Lower leg skin (tissue), 3 donors: ENCODE results near the gene CCSER1.

Experiments used
- POLR2A ChIP-seq, 2 donors: fragments of 450-650 bp; IDR thresholded peaks; one replicate each; pipeline ENCODE4 v1.6.1; 2016 to 2017; ENCODE audit warnings: antibody characterized with exemption in 2 of 2, mild to moderate bottlenecking in 1 of 2, moderate library complexity in 1 of 2
- TF ChIP-seq, protein P1 (sequence below), 3 donors: fragments of 450-650 bp; IDR thresholded peaks; one replicate each; pipeline ENCODE4 v1.5.1; 2016; ENCODE audit warnings: antibody characterized with exemption in 3 of 3, mild to moderate bottlenecking in 3 of 3, moderate library complexity in 2 of 3

DNA sequence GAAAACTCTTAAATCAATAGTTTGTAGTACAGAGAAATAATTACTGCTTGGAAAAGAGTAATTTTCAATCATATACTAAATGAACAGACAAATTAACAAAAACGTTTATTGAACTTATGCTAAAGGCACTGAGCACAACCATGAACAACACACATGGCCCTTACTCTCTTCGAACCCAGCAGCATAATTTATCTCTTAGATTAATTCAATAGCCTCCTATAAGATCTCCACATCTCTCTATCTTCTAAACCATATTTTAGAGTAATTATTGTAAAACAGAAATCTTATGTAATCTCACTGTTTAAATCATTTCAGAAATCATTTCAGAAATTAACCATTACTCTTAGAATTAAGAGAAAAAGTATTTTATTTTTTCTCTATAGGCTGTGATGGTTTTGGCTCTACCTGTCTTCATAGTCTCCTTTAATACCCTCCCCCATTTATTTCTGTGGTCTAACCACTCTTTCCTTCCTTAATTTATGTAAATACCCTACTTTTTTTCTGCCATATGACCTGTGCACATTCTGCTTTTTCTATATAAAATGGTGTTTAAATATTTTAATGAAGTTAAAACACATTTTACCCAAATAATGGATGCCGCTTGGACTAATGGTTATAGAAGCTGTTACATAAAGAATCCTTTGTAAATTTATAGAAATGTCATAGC is 218.5 kb downstream of the CCSER1 start:
- TF ChIP-seq, protein P1, sequence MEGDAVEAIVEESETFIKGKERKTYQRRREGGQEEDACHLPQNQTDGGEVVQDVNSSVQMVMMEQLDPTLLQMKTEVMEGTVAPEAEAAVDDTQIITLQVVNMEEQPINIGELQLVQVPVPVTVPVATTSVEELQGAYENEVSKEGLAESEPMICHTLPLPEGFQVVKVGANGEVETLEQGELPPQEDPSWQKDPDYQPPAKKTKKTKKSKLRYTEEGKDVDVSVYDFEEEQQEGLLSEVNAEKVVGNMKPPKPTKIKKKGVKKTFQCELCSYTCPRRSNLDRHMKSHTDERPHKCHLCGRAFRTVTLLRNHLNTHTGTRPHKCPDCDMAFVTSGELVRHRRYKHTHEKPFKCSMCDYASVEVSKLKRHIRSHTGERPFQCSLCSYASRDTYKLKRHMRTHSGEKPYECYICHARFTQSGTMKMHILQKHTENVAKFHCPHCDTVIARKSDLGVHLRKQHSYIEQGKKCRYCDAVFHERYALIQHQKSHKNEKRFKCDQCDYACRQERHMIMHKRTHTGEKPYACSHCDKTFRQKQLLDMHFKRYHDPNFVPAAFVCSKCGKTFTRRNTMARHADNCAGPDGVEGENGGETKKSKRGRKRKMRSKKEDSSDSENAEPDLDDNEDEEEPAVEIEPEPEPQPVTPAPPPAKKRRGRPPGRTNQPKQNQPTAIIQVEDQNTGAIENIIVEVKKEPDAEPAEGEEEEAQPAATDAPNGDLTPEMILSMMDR (IDR thresholded peaks at IDR 0.05) = no peak
- TF ChIP-seq POLR2A (IDR thresholded peaks at IDR 0.05) = no peak
